Testis (tissue), 3 donors: ENCODE data around the gene MXRA5. TPM values are rescaled to one million over a fixed set of nuclear protein-coding genes. Genes with fewer than 3 reads are reported as not detected.

ENCODE experiments used
- DNase-seq: peaks from one replicate; pipeline ENCODE4 v3.0.0-alpha.2; 2019
- H3K27ac ChIP-seq, 2 donors: fragments of 200-600 bp; sonication (generic); one replicate each; pipeline ENCODE4 v1.5.1; 2019
- H3K27me3 ChIP-seq: fragments of 200-600 bp; sonication (generic); one replicate; pipeline ENCODE4 v1.5.1; 2019
- H3K36me3 ChIP-seq: fragments of 200-600 bp; sonication (generic); one replicate; pipeline ENCODE4 v1.5.1; 2017; ENCODE audit warnings: low read depth; ENCODE audit errors: missing control alignments
- H3K4me1 ChIP-seq: fragments of 200-600 bp; sonication (generic); one replicate; pipeline ENCODE4 v1.5.1; 2019
- H3K4me3 ChIP-seq, 2 donors: fragments of 200-600 bp; sonication (generic); one replicate each; pipeline ENCODE4 v1.5.1; 2017 to 2019
- H3K9me3 ChIP-seq: fragments of 200-600 bp; sonication (generic); one replicate; pipeline ENCODE4 v1.5.1; 2017
- CTCF ChIP-seq, 3 experiments: fragments of 450-650 bp in 2 of 3; fragments of 200-600 bp in 1 of 3; sonication (generic) in 1 of 3; IDR thresholded peaks; one replicate each; pipeline ENCODE4 v1.5.1; 2016 to 2019; ENCODE audit warnings: antibody characterized with exemption in 3 of 3, mild to moderate bottlenecking in 2 of 3, moderate library complexity in 1 of 3
- POLR2A ChIP-seq: fragments of 450-650 bp; IDR thresholded peaks from one replicate; pipeline ENCODE4 v1.6.1; 2017; ENCODE audit warnings: antibody characterized with exemption, mild to moderate bottlenecking, moderate library complexity
- WGBS, 2 donors: methylation state at CpG; one replicate each; pipeline ENCODE4 v1.1.5; 2018; 5-methylcytosine and 5-hydroxymethylcytosine counted together
- intact Hi-C: fragments of 100-400 bp; cut with DNase I; formaldehyde crosslinking; loops from one replicate; pipeline ENCODE4 v1.15.1; 2023; ENCODE audit warnings: low total_unique reads
- polyA plus RNA-seq: library from polyadenylated mRNA; stranded (reverse); fragments of 350-450 nt; fragmentation: Illumina TruSeq; extraction: RNeasy Lipid Tissue Mini Kit (QIAGEN cat#74804); gene quantifications from one replicate; pipeline ENCODE4 v1.2.3, GENCODE V29; 2014; ENCODE audit warnings: low read depth, low replicate concordance; ENCODE audit not compliant: insufficient read depth
- total RNA-seq, 2 donors: library from RNA; depleted of rRNA; stranded (reverse); fragments of >200 nt; gene quantifications; one replicate each; pipeline ENCODE4 v1.2.3, GENCODE V29; 2016

Gene MXRA5
- total and polyA plus RNA-seq, 3 donors from 2014 or later = 0.31 to 8.6 (median 0.68) TPM

- no peaks in the 10 kb centered on the region for H3K4me1 ChIP-seq
- no peaks in the 10 kb centered on the region for H3K36me3 ChIP-seq
- H3K4me3 ChIP-seq = no peak overlapping the region
- TF ChIP-seq CTCF (IDR thresholded peaks at IDR 0.05) (no peak), POLR2A (no peak)
- no peak for DNase-seq
- no peaks in the 10 kb centered on the region for H3K27me3 ChIP-seq
- intact Hi-C loops = no loop called here
- H3K9me3 ChIP-seq = no peaks in the 10 kb centered on the region
- no peak overlapping the region for H3K27ac ChIP-seq
- 39 to 46% methylated on average over 2 of the region's 2 CpGs for WGBS, 2 donors
Measured at GRCh38 chrX:3263681-3264126, 82.7 kb downstream of the MXRA5 start.

- intact Hi-C loops = no loop called here
- WGBS, 2 donors = 63 to 71% methylated on average over 1 of the region's 1 CpG
- H3K36me3 ChIP-seq = no peaks in the 10 kb centered on the region
- H3K9me3 ChIP-seq = no peaks in the 10 kb centered on the region
- no peak for DNase-seq
- H3K27ac ChIP-seq = no peak overlapping the region
- H3K27me3 ChIP-seq = no peaks in the 10 kb centered on the region
- no peak for TF ChIP-seq POLR2A
- no peak for TF ChIP-seq CTCF (IDR thresholded peaks at IDR 0.05)
- no peak overlapping the region for H3K4me3 ChIP-seq
- no peaks in the 10 kb centered on the region for H3K4me1 ChIP-seq
Measured at GRCh38 chrX:3262901-3263300, 83.6 kb downstream of the MXRA5 start.
